HEK293 (cell line): ENCODE data around the gene IGSF21.

Experiments
- CTCF ChIA-PET: fragments of 350-600 bp; formaldehyde crosslinking; extraction: SDS; loops from one replicate; lab custom pipeline; 2021; ENCODE audit warnings: antibody characterized with exemption; lab: Yijun Ruan, JAX
- POLR2A ChIA-PET: fragments of 300-600 bp; formaldehyde crosslinking; extraction: SDS; loops from one replicate; lab custom pipeline; 2020; ENCODE audit warnings: antibody characterized with exemption, inconsistent platforms; lab: Yijun Ruan, JAX
- H3K27ac ChIP-seq: fragments of 200-500 bp; sonication (Bioruptor generic); 2 replicates; pipeline ENCODE4 v1.5.1; 2014; ENCODE audit warnings: low read depth, low read length, control low read depth, inconsistent platforms; ENCODE audit errors: extremely low read depth
- H3K36me3 ChIP-seq, 2 experiments: fragments of 200-500 bp in 1 of 2; sonication (Bioruptor generic) in 1 of 2; 1 replicate in 1 of 2; 2 replicates in 1 of 2; pipeline ENCODE4 v1.5.1; 2014 to 2017; ENCODE audit warnings: inconsistent platforms in 2 of 2, low read length in 2 of 2; ENCODE audit not compliant: control insufficient read depth in 2 of 2, insufficient read depth in 1 of 2
- H3K4me1 ChIP-seq: fragments of 200-500 bp; sonication (Bioruptor generic); 2 replicates; pipeline ENCODE4 v1.5.1; 2014; ENCODE audit warnings: mild to moderate bottlenecking, low read length, inconsistent platforms; ENCODE audit not compliant: control insufficient read depth, insufficient read depth
- H3K4me3 ChIP-seq: 2 replicates; pipeline ENCODE4 v1.5.1; 2011; ENCODE audit warnings: low read depth, mild to moderate bottlenecking, control low read depth, low read length, moderate library complexity
- H3K9me3 ChIP-seq: fragments of 200-500 bp; sonication (Bioruptor generic); 2 replicates; pipeline ENCODE4 v1.5.1; 2014; ENCODE audit warnings: low read depth, low read length, inconsistent platforms; ENCODE audit not compliant: control insufficient read depth, insufficient read depth
- HOXA7 ChIP-seq: sonication (generic); formaldehyde crosslinking; IDR thresholded peaks from 2 replicates; pipeline ENCODE4 v1.8.1; 2022; ENCODE audit warnings: missing genetic modification reagents, borderline replicate concordance
- KLF9 ChIP-seq: fragments of 450-650 bp; formaldehyde crosslinking; IDR thresholded peaks from 2 replicates; pipeline ENCODE4 v1.5.1; 2016; ENCODE audit warnings: missing biosample characterization, missing genetic modification characterization, low read depth
- ZIC2 ChIP-seq: fragments of 450-650 bp; formaldehyde crosslinking; IDR thresholded peaks from 2 replicates; pipeline ENCODE4 v1.5.1; 2016; ENCODE audit warnings: missing biosample characterization, missing genetic modification characterization
- ZNF146 ChIP-seq: fragments of 450-650 bp; formaldehyde crosslinking; IDR thresholded peaks from 2 replicates; pipeline ENCODE4 v1.5.1; 2016; ENCODE audit warnings: missing biosample characterization, missing genetic modification characterization
- ZNF16 ChIP-seq: fragments of 450-650 bp; formaldehyde crosslinking; IDR thresholded peaks from 2 replicates; pipeline ENCODE4 v1.5.1; 2016; ENCODE audit warnings: low read depth, missing biosample characterization, missing genetic modification characterization
- ZNF174 ChIP-seq: fragments of 450-650 bp; formaldehyde crosslinking; IDR thresholded peaks from 2 replicates; pipeline ENCODE4 v1.5.0; 2017; ENCODE audit warnings: missing biosample characterization, mild to moderate bottlenecking, missing genetic modification characterization
- ZNF211 ChIP-seq: fragments of 450-650 bp; formaldehyde crosslinking; IDR thresholded peaks from 2 replicates; pipeline ENCODE4 v1.5.1; 2016; ENCODE audit warnings: low read depth, missing biosample characterization, missing genetic modification characterization
- ZNF239 ChIP-seq: fragments of 450-650 bp; formaldehyde crosslinking; IDR thresholded peaks from 2 replicates; pipeline ENCODE4 v1.5.1; 2016; ENCODE audit warnings: missing biosample characterization, missing genetic modification characterization
- ZNF266 ChIP-seq: fragments of 450-650 bp; formaldehyde crosslinking; IDR thresholded peaks from 2 replicates; pipeline ENCODE4 v1.5.1; 2016; ENCODE audit warnings: missing biosample characterization, missing genetic modification characterization, low read depth
- ZNF37A ChIP-seq: fragments of 450-650 bp; IDR thresholded peaks from 2 replicates; pipeline ENCODE4 v1.5.1; 2018; ENCODE audit warnings: missing biosample characterization, missing genetic modification characterization
- ZNF529 ChIP-seq: fragments of 450-650 bp; formaldehyde crosslinking; IDR thresholded peaks from 2 replicates; pipeline ENCODE4 v1.5.1; 2017; ENCODE audit warnings: missing genetic modification characterization, missing biosample characterization; ENCODE audit not compliant: insufficient replicate concordance
- ZNF555 ChIP-seq: fragments of 450-650 bp; formaldehyde crosslinking; conservative IDR thresholded peaks from 2 replicates; pipeline ENCODE4 v1.5.1; 2017; ENCODE audit warnings: missing biosample characterization, mild to moderate bottlenecking, missing genetic modification characterization, inconsistent platforms
- ZNF571 ChIP-seq: fragments of 450-650 bp; formaldehyde crosslinking; IDR thresholded peaks from 2 replicates; pipeline ENCODE4 v1.5.0; 2017; ENCODE audit warnings: missing biosample characterization, missing genetic modification characterization
- ZNF658 ChIP-seq: fragments of 450-650 bp; formaldehyde crosslinking; IDR thresholded peaks from 2 replicates; pipeline ENCODE4; 2016; ENCODE audit warnings: missing biosample characterization, missing genetic modification characterization
- ZNF701 ChIP-seq: fragments of 450-650 bp; formaldehyde crosslinking; IDR thresholded peaks from 2 replicates; pipeline ENCODE4 v1.5.1; 2016; ENCODE audit warnings: missing biosample characterization, missing genetic modification characterization
- TF ChIP-seq, protein P1 (sequence below): fragments of 450-650 bp; formaldehyde crosslinking; IDR thresholded peaks from 2 replicates; pipeline ENCODE4 v1.5.1; 2016; ENCODE audit warnings: missing biosample characterization, missing genetic modification characterization, borderline replicate concordance
- TF ChIP-seq, protein P2 (sequence below): fragments of 450-650 bp; IDR thresholded peaks from 2 replicates; pipeline ENCODE4 v1.5.1; 2018; ENCODE audit warnings: missing biosample characterization, missing genetic modification characterization
- TF ChIP-seq, protein P3 (sequence below): sonication (generic); formaldehyde crosslinking; IDR thresholded peaks from 2 replicates; pipeline ENCODE4 v1.8.1; 2022; ENCODE audit warnings: mild to moderate bottlenecking, moderate library complexity, missing genetic modification reagents
- TF ChIP-seq, protein P4 (sequence below): fragments of 450-650 bp; formaldehyde crosslinking; IDR thresholded peaks from 2 replicates; pipeline ENCODE4 v1.5.1; 2016; ENCODE audit warnings: missing biosample characterization, missing genetic modification characterization
- TF ChIP-seq, protein P5 (sequence below): fragments of 450-650 bp; IDR thresholded peaks from 2 replicates; pipeline ENCODE4 v1.5.1; 2018; ENCODE audit warnings: missing biosample characterization, mild to moderate bottlenecking, missing genetic modification characterization

Gene IGSF21

DNA sequence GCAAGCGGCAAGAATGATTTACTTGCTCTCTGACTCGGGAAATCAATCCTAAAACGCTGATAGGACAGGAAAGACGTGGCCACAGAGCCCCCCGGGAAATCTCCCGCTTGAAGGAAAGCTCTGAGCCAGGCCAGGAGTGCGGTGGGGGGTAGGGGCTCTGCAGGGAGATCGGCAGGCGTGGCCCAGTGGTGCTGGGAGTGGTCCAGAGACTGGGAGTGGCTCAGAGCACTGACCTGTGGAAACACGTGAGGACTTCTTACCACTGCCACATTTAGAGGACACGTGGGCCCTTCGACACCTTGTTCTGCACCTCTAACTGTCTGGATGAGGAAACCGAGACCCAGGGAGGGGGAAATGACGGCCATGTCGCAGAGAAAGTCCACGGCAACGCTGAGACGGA lies 243.1 kb downstream of the IGSF21 start:
- Histone ChIP-seq H3K27ac (no peak overlapping the region), H3K36me3 (no peaks in the 10 kb centered on the region), H3K4me3 (no peak overlapping the region), H3K9me3 (no peaks in the 10 kb centered on the region), H3K4me1 (no peaks in the 10 kb centered on the region)
- ChIA-PET CTCF (interaction anchor here (0.6 kb wide), 3 partner anchors 27 to 400 kb away, joined by 3 read pairs; no protein-coding TSS in a partner anchor), POLR2A (interaction anchor here (0.6 kb wide), 1 partner anchor 115 kb away, joined by 3 read pairs; no protein-coding TSS in a partner anchor)
- TF ChIP-seq ZNF266 (tag by site-specific recombination) (no peak), ZNF239 (no peak), ZNF701 (tag by site-specific recombination) (no peak), ZIC2 (tag by site-specific recombination) (no peak), ZNF146 (tag by site-specific recombination) (no peak), HOXA7 (no peak), KLF9 (no peak), ZNF658 (tag by site-specific recombination) (no peak), ZNF16 (tag by site-specific recombination) (no peak), ZNF37A (no peak), ZNF211 (tag by site-specific recombination) (no peak), ZNF529 (tag by site-specific recombination) (no peak), ZNF174 (tag by site-specific recombination) (no peak)
- TF ChIP-seq, protein P1, sequence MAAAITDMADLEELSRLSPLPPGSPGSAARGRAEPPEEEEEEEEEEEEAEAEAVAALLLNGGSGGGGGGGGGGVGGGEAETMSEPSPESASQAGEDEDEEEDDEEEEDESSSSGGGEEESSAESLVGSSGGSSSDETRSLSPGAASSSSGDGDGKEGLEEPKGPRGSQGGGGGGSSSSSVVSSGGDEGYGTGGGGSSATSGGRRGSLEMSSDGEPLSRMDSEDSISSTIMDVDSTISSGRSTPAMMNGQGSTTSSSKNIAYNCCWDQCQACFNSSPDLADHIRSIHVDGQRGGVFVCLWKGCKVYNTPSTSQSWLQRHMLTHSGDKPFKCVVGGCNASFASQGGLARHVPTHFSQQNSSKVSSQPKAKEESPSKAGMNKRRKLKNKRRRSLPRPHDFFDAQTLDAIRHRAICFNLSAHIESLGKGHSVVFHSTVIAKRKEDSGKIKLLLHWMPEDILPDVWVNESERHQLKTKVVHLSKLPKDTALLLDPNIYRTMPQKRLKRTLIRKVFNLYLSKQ (tag by site-specific recombination), result no peak
- TF ChIP-seq, protein P2, sequence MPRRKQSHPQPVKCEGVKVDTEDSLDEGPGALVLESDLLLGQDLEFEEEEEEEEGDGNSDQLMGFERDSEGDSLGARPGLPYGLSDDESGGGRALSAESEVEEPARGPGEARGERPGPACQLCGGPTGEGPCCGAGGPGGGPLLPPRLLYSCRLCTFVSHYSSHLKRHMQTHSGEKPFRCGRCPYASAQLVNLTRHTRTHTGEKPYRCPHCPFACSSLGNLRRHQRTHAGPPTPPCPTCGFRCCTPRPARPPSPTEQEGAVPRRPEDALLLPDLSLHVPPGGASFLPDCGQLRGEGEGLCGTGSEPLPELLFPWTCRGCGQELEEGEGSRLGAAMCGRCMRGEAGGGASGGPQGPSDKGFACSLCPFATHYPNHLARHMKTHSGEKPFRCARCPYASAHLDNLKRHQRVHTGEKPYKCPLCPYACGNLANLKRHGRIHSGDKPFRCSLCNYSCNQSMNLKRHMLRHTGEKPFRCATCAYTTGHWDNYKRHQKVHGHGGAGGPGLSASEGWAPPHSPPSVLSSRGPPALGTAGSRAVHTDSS (tag by site-specific recombination), result no peak
- TF ChIP-seq, protein P3, sequence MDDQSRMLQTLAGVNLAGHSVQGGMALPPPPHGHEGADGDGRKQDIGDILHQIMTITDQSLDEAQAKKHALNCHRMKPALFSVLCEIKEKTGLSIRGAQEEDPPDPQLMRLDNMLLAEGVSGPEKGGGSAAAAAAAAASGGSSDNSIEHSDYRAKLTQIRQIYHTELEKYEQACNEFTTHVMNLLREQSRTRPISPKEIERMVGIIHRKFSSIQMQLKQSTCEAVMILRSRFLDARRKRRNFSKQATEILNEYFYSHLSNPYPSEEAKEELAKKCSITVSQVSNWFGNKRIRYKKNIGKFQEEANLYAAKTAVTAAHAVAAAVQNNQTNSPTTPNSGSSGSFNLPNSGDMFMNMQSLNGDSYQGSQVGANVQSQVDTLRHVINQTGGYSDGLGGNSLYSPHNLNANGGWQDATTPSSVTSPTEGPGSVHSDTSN (CRISPR knock-in tag), result no peak
- TF ChIP-seq, protein P4, sequence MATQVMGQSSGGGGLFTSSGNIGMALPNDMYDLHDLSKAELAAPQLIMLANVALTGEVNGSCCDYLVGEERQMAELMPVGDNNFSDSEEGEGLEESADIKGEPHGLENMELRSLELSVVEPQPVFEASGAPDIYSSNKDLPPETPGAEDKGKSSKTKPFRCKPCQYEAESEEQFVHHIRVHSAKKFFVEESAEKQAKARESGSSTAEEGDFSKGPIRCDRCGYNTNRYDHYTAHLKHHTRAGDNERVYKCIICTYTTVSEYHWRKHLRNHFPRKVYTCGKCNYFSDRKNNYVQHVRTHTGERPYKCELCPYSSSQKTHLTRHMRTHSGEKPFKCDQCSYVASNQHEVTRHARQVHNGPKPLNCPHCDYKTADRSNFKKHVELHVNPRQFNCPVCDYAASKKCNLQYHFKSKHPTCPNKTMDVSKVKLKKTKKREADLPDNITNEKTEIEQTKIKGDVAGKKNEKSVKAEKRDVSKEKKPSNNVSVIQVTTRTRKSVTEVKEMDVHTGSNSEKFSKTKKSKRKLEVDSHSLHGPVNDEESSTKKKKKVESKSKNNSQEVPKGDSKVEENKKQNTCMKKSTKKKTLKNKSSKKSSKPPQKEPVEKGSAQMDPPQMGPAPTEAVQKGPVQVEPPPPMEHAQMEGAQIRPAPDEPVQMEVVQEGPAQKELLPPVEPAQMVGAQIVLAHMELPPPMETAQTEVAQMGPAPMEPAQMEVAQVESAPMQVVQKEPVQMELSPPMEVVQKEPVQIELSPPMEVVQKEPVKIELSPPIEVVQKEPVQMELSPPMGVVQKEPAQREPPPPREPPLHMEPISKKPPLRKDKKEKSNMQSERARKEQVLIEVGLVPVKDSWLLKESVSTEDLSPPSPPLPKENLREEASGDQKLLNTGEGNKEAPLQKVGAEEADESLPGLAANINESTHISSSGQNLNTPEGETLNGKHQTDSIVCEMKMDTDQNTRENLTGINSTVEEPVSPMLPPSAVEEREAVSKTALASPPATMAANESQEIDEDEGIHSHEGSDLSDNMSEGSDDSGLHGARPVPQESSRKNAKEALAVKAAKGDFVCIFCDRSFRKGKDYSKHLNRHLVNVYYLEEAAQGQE (tag by site-specific recombination), result no peak

DNA sequence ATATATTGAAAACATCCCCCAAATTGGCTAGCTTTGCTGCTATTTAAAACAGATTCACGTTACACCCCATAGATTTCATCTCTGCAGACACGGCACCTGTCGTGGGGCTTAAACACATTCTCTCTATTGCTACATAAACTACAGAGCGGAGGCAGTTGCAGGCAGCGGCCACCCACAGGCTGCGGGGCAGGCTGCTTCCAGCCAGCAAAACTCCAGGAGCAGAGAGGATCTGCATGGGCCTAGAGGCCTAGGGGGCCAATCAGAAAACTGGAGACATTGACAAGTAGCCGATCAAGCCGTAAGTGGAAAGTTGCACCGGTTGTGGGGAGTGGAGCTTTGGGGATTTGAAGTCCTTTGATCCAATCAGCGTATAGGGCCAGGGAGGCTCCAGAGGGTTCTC lies 244.1 kb downstream of the IGSF21 start:
- TF ChIP-seq, protein P5, sequence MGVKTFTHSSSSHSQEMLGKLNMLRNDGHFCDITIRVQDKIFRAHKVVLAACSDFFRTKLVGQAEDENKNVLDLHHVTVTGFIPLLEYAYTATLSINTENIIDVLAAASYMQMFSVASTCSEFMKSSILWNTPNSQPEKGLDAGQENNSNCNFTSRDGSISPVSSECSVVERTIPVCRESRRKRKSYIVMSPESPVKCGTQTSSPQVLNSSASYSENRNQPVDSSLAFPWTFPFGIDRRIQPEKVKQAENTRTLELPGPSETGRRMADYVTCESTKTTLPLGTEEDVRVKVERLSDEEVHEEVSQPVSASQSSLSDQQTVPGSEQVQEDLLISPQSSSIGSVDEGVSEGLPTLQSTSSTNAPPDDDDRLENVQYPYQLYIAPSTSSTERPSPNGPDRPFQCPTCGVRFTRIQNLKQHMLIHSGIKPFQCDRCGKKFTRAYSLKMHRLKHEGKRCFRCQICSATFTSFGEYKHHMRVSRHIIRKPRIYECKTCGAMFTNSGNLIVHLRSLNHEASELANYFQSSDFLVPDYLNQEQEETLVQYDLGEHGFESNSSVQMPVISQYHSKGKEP (tag by site-specific recombination), result no peak
- TF ChIP-seq ZNF555 (tag by site-specific recombination) (no peak), ZNF571 (no peak)
- TF ChIP-seq, all 188 proteins: peak for 0
- H3K36me3 ChIP-seq, result no peaks in the 10 kb centered on the region
- no peak overlapping the region for H3K27ac ChIP-seq
- H3K4me3 ChIP-seq, result no peak overlapping the region
- CTCF ChIA-PET, result interaction anchor here (0.8 kb wide), 1 partner anchor 741 kb away, joined by 4 read pairs; no protein-coding TSS in a partner anchor
- H3K9me3 ChIP-seq, result no peaks in the 10 kb centered on the region
- POLR2A ChIA-PET, result no interaction called here
- no peaks in the 10 kb centered on the region for H3K4me1 ChIP-seq
